ENCODE data around the gene PRR22. TPM values are rescaled to one million over a fixed set of nuclear protein-coding genes. Genes with fewer than 3 reads are reported as not detected.

The PRR22 gene
- total and polyA plus RNA-seq, 5 donors: 0.74 to 1.7 (median 0.86) TPM

GRCh38 chr19:5803752-5804515 lies 19.4 kb upstream of the PRR22 start:
- H3K27me3 ChIP-seq (ENCODE audit: control insufficient read depth, insufficient read depth): no peaks in the 10 kb centered on the region
- peak overlapping the region; percentile 15 for H3K4me3 ChIP-seq (ENCODE audit: low read length)
- ATAC-seq (peak; percentile 85), DNase-seq (peak; percentile 89 to 96 (median 95))
- intact Hi-C loops (cut with DNase I): loop anchor here (2.0 to 10.0 kb wide), 5 partner anchors 88 to 218 kb away; no protein-coding TSS in a partner anchor
- no peak overlapping the region for H3K27ac ChIP-seq (ENCODE audit: low read length)
- no peaks in the 10 kb centered on the region for H3K9me3 ChIP-seq (ENCODE audit: control insufficient read depth, low read length)
- WGBS: 2% methylated on average over 54 of the region's 54 CpGs
- no peaks in the 10 kb centered on the region for H3K4me1 ChIP-seq (ENCODE audit: control insufficient read depth, insufficient read depth, low read length)

DNA sequence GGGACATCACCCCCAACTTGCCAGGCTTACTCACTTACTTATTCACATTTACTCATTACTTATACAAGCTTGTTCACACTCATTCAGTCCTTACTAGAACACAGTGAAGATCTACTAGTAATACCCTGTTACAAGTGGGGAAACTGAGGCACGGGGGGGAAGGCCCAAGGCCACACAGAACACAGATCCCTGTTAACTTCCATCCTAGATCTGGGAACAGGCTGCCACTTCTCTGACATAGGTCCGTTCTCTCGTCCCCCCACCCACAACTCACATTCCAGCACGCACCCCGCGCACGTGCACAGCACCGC lies 18.9 kb upstream of the PRR22 start:
- Histone ChIP-seq H3K4me3 (ENCODE audit: low read length) (peak overlapping the region; percentile 15), H3K27ac (ENCODE audit: low read length) (no peak overlapping the region), H3K4me1 (ENCODE audit: control insufficient read depth, insufficient read depth, low read length) (no peaks in the 10 kb centered on the region), H3K9me3 (ENCODE audit: control insufficient read depth, low read length) (no peaks in the 10 kb centered on the region), H3K27me3 (ENCODE audit: control insufficient read depth, insufficient read depth) (no peaks in the 10 kb centered on the region)
- DNase-seq (no peak), ATAC-seq (no peak)
- 5% methylated on average over 8 of the region's 8 CpGs for WGBS
- intact Hi-C loops (cut with DNase I): loop anchor here in 3 of 4 donors (5.0 to 10.0 kb wide), 4 partner anchors 89 to 219 kb away; no protein-coding TSS in a partner anchor

- ATAC-seq: no peak
- intact Hi-C loops (cut with DNase I): loop anchor here in 3 of 4 donors (5.0 to 10.0 kb wide), 4 partner anchors 90 to 220 kb away; no protein-coding TSS in a partner anchor
- 12% methylated on average over 33 of the region's 33 CpGs for WGBS
- no peaks in the 10 kb centered on the region for H3K4me1 ChIP-seq (ENCODE audit: control insufficient read depth, insufficient read depth, low read length)
- DNase-seq: peak in 2 of 3 donors; percentile 47 to 62
- H3K27me3 ChIP-seq (ENCODE audit: control insufficient read depth, insufficient read depth): no peaks in the 10 kb centered on the region
- no peak overlapping the region for H3K27ac ChIP-seq (ENCODE audit: low read length)
- H3K9me3 ChIP-seq (ENCODE audit: control insufficient read depth, low read length): no peaks in the 10 kb centered on the region
- no peak overlapping the region for H3K4me3 ChIP-seq (ENCODE audit: low read length)
These were observed 17.5 kb upstream of the PRR22 start for GRCh38 chr19:5801796-5802619.

DNA sequence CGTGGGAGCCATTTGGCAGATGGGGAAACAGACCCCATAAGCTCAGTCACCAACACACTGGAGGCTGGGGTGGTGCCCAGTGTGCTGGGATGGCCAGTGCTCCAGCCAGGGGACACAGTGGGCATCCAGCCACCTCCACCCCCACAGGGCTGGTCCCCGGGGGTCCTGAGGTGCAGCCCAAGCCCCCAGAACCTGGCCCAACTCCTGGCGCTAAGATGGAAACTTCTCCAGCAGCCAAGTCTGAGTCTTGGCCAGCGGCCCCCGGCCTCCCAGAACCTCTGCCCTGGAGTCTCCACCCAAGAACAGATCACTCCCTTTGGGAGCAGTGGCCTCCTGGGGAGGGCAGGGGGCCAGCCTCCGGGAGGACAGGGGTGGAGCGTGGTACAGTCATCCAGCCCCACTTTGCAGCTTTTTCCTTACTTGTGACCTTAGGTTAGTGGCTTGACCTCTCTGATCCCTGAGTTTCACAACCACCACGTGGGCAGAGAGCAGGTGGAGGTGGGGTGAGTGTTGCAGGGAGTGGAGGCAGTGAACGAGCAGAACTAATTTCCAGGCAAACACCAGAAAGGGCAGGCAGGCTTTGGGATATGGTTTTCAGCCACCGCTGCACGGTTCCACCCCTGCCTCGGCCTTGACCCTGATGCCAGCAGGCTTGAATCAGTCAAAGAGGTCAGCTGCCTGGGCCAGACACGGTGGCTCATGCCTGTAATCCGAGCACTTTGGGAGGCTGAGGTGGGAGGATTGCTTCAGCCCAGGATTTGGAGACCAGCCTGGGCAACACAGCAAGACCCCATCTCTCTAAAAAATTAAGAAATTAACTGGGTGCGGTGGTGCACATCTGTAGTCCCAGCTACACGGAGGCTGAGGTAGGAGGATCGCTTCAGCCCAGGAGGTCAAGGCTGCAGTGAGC lies 16.1 kb upstream of the PRR22 start:
- Histone ChIP-seq H3K9me3 (ENCODE audit: control insufficient read depth, low read length) (no peaks in the 10 kb centered on the region), H3K27me3 (ENCODE audit: control insufficient read depth, insufficient read depth) (no peaks in the 10 kb centered on the region), H3K4me1 (ENCODE audit: control insufficient read depth, insufficient read depth, low read length) (no peaks in the 10 kb centered on the region), H3K27ac (ENCODE audit: low read length) (no peak overlapping the region), H3K4me3 (ENCODE audit: low read length) (no peak overlapping the region)
- intact Hi-C loops (cut with DNase I): loop anchor here in 3 of 4 donors (5.0 to 10.0 kb wide), 4 partner anchors 92 to 222 kb away; no protein-coding TSS in a partner anchor
- WGBS: 70% methylated on average over 17 of the region's 17 CpGs
- ATAC-seq (peak in 1 of 2 donors; percentile 57), DNase-seq (peak; percentile 24 to 68 (median 64))

- no peak overlapping the region for H3K27ac ChIP-seq (ENCODE audit: low read length)
- peak; percentile 53 to 54 for ATAC-seq
These were observed 15.0 kb upstream of the PRR22 start for GRCh38 chr19:5799247-5800241.

GRCh38 chr19:5798244-5798643 lies 13.7 kb upstream of the PRR22 start:
- intact Hi-C loops (cut with DNase I): no loop called here
- 85% methylated on average over 8 of the region's 8 CpGs for WGBS

More at GRCh38 chr19:5799247-5800241, 15.0 kb upstream of the PRR22 start:
- 43% methylated on average over 37 of the region's 37 CpGs for WGBS
- peak in 2 of 3 donors; percentile 81 to 90 for DNase-seq
- Histone ChIP-seq H3K9me3 (ENCODE audit: control insufficient read depth, low read length) (no peaks in the 10 kb centered on the region), H3K27me3 (ENCODE audit: control insufficient read depth, insufficient read depth) (no peaks in the 10 kb centered on the region), H3K4me1 (ENCODE audit: control insufficient read depth, insufficient read depth, low read length) (no peaks in the 10 kb centered on the region), H3K4me3 (ENCODE audit: low read length) (no peak overlapping the region)
- intact Hi-C loops (cut with DNase I): loop anchor here in 3 of 4 donors (5.0 to 10.0 kb wide), 4 partner anchors 93 to 223 kb away; no protein-coding TSS in a partner anchor

DNA sequence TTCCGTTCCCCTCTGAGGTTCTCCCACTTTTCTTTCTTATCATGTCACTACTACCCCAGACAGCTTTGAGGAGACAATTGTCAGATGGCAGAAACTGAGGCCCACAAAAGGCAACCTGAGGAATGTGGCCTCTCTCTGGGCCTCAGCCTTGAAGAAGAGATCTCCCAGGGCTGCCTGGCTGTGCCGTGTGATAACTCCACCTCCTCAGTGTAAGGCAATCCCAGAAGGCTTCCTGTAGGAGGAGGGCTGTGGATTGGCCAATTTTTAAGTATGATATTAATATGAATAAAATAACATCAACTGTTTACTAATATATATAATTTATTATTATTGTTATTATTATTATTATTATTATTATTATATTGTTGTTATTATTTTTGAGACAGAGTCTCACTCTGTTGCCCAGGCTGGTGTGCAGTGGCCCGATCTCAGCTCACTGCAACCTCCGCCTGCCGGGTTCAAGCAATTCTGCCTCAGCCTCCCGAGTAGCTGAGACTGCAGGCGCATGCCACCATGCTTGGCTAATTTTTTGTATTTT lies 10.9 kb upstream of the PRR22 start:
- H3K4me3 ChIP-seq (ENCODE audit: low read length): no peak overlapping the region
- H3K27ac ChIP-seq (ENCODE audit: low read length): no peak overlapping the region
- WGBS: 90% methylated on average over 7 of the region's 7 CpGs
- intact Hi-C loops (cut with DNase I): no loop called here
- H3K27me3 ChIP-seq (ENCODE audit: control insufficient read depth, insufficient read depth): no peaks in the 10 kb centered on the region
- no peak for ATAC-seq
- no peak for DNase-seq
- no peaks in the 10 kb centered on the region for H3K9me3 ChIP-seq (ENCODE audit: control insufficient read depth, low read length)
- H3K4me1 ChIP-seq (ENCODE audit: control insufficient read depth, insufficient read depth, low read length): no peaks in the 10 kb centered on the region

More at GRCh38 chr19:5798244-5798643, 13.7 kb upstream of the PRR22 start:
- Histone ChIP-seq H3K9me3 (ENCODE audit: control insufficient read depth, low read length) (no peaks in the 10 kb centered on the region), H3K4me3 (ENCODE audit: low read length) (no peak overlapping the region), H3K27me3 (ENCODE audit: control insufficient read depth, insufficient read depth) (no peaks in the 10 kb centered on the region), H3K27ac (ENCODE audit: low read length) (no peak overlapping the region), H3K4me1 (ENCODE audit: control insufficient read depth, insufficient read depth, low read length) (no peaks in the 10 kb centered on the region)
- DNase-seq (peak in 1 of 3 donors; percentile 34), ATAC-seq (no peak)

- DNase-seq: no peak
- intact Hi-C loops (cut with DNase I): no loop called here
- no peaks in the 10 kb centered on the region for H3K9me3 ChIP-seq (ENCODE audit: control insufficient read depth, low read length)
- H3K4me1 ChIP-seq (ENCODE audit: control insufficient read depth, insufficient read depth, low read length): no peaks in the 10 kb centered on the region
- H3K27ac ChIP-seq (ENCODE audit: low read length): no peak overlapping the region
- WGBS: 90% methylated on average over 3 of the region's 3 CpGs
- ATAC-seq: no peak
- H3K4me3 ChIP-seq (ENCODE audit: low read length): no peak overlapping the region
- no peaks in the 10 kb centered on the region for H3K27me3 ChIP-seq (ENCODE audit: control insufficient read depth, insufficient read depth)
These were observed 8.6 kb upstream of the PRR22 start for GRCh38 chr19:5793188-5793587.

DNA sequence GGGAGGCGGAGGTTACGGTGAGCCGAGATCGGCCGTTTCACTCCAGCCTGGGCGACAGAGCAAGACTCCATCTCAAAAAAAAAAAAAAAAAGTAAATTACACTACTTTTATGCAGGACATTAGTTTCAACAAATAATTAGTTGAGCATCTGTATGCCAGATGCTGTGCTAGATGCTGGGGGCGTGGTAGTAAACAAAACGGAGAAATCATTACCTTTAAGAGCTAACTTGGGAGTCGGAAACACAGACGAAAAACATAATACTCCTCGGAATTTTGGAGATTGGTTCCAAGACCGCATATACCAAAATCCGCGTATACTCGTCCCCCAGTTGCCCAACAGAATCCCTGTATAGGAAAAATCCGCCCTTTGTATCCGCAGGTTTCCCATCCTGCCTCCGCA lies 7.7 kb upstream of the PRR22 start:
- no peak for ATAC-seq

More for the DNA sequence above, 7.7 kb upstream of the PRR22 start:
- Histone ChIP-seq H3K4me3 (ENCODE audit: low read length) (no peak overlapping the region), H3K4me1 (ENCODE audit: control insufficient read depth, insufficient read depth, low read length) (no peaks in the 10 kb centered on the region), H3K9me3 (ENCODE audit: control insufficient read depth, low read length) (no peaks in the 10 kb centered on the region), H3K27ac (ENCODE audit: low read length) (no peak overlapping the region), H3K27me3 (ENCODE audit: control insufficient read depth, insufficient read depth) (no peaks in the 10 kb centered on the region)
- no peak for DNase-seq
- 96% methylated on average over 18 of the region's 18 CpGs for WGBS
- intact Hi-C loops (cut with DNase I): no loop called here
